ENCODE data around the gene ABCE1. TPM values are rescaled to one million over a fixed set of nuclear protein-coding genes. Genes with fewer than 3 reads are reported as not detected.

Gene ABCE1
- total and polyA plus RNA-seq, 7 donors: 9.0 to 58.2 (median 41.4) TPM

GRCh38 chr4:145056325-145057130 is 41.6 kb upstream of the ABCE1 start:
- no peak for TF ChIP-seq POLR2A (IDR thresholded peaks at IDR 0.05)
- TF ChIP-seq POLR2AphosphoS5 (IDR thresholded peaks at IDR 0.05): no peak
- TF ChIP-seq EP300 (IDR thresholded peaks at IDR 0.05): no peak
- TF ChIP-seq, protein P1, sequence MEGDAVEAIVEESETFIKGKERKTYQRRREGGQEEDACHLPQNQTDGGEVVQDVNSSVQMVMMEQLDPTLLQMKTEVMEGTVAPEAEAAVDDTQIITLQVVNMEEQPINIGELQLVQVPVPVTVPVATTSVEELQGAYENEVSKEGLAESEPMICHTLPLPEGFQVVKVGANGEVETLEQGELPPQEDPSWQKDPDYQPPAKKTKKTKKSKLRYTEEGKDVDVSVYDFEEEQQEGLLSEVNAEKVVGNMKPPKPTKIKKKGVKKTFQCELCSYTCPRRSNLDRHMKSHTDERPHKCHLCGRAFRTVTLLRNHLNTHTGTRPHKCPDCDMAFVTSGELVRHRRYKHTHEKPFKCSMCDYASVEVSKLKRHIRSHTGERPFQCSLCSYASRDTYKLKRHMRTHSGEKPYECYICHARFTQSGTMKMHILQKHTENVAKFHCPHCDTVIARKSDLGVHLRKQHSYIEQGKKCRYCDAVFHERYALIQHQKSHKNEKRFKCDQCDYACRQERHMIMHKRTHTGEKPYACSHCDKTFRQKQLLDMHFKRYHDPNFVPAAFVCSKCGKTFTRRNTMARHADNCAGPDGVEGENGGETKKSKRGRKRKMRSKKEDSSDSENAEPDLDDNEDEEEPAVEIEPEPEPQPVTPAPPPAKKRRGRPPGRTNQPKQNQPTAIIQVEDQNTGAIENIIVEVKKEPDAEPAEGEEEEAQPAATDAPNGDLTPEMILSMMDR (IDR thresholded peaks at IDR 0.05): no peak
- H3K27ac ChIP-seq: no peak overlapping the region
- no peaks in the 10 kb centered on the region for H3K4me1 ChIP-seq
- H3K36me3 ChIP-seq: no peaks in the 10 kb centered on the region
- intact Hi-C loops (cut with DNase I): no loop called here
- no peak overlapping the region for H3K4me3 ChIP-seq
- DNase-seq: no peak
- no peaks in the 10 kb centered on the region for H3K27me3 ChIP-seq
- H3K9me3 ChIP-seq: no peaks in the 10 kb centered on the region
- 95 to 97% methylated on average over 6 of the region's 6 CpGs for WGBS, 2 donors

- H3K36me3 ChIP-seq: no peaks in the 10 kb centered on the region
- TF ChIP-seq POLR2A (IDR thresholded peaks at IDR 0.05) (no peak), EP300 (IDR thresholded peaks at IDR 0.05) (no peak), POLR2AphosphoS5 (IDR thresholded peaks at IDR 0.05) (no peak)
- TF ChIP-seq, protein P1 (IDR thresholded peaks at IDR 0.05): no peak
- no peak overlapping the region for H3K27ac ChIP-seq
- no peaks in the 10 kb centered on the region for H3K27me3 ChIP-seq
- DNase-seq: no peak
- no peaks in the 10 kb centered on the region for H3K9me3 ChIP-seq
- intact Hi-C loops (cut with DNase I): no loop called here
- H3K4me1 ChIP-seq: peaks cover 0 to 2% (median 0%) of the 10 kb centered on the region in 4 donors
- no peak overlapping the region for H3K4me3 ChIP-seq
These were observed 39.9 kb upstream of the ABCE1 start for GRCh38 chr4:145058256-145058655.

- no peak overlapping the region for H3K27ac ChIP-seq
- WGBS, 2 donors: 59 to 65% methylated on average over 6 of the region's 6 CpGs
- TF ChIP-seq, protein P1 (IDR thresholded peaks at IDR 0.05): peak in 3 of 4 experiments; percentile 20 to 43 (median 24)
- no peak for TF ChIP-seq POLR2AphosphoS5 (IDR thresholded peaks at IDR 0.05)
- no peaks in the 10 kb centered on the region for H3K27me3 ChIP-seq
- no peaks in the 10 kb centered on the region for H3K36me3 ChIP-seq
- no peaks in the 10 kb centered on the region for H3K9me3 ChIP-seq
- peaks cover 0 to 18% (median 0%) of the 10 kb centered on the region in 4 donors for H3K4me1 ChIP-seq
- no peak for DNase-seq
- no peak overlapping the region for H3K4me3 ChIP-seq
- intact Hi-C loops (cut with DNase I): loop anchor here (2.0 kb wide), 1 partner anchor 889 kb away; no protein-coding TSS in a partner anchor
These were observed 36.7 kb upstream of the ABCE1 start for GRCh38 chr4:145061318-145061920.

- whole genome bisulfite sequencing, 2 donors: 19 to 55% methylated on average over 2 of the region's 2 CpGs
- intact Hi-C loops (cut with DNase I): no loop called here
- no peak for DNase-seq
- H3K36me3 ChIP-seq: no peaks in the 10 kb centered on the region
- H3K9me3 ChIP-seq: no peaks in the 10 kb centered on the region
- no peak overlapping the region for H3K27ac ChIP-seq
- peaks cover 0 to 18% (median 0%) of the 10 kb centered on the region in 4 donors for H3K4me1 ChIP-seq
- TF ChIP-seq, protein P1 (IDR thresholded peaks at IDR 0.05): no peak
- no peak for TF ChIP-seq EP300 (IDR thresholded peaks at IDR 0.05)
- TF ChIP-seq POLR2A (IDR thresholded peaks at IDR 0.05): no peak
- TF ChIP-seq POLR2AphosphoS5 (IDR thresholded peaks at IDR 0.05): no peak
- H3K27me3 ChIP-seq: no peaks in the 10 kb centered on the region
- no peak overlapping the region for H3K4me3 ChIP-seq
These were observed 32.0 kb upstream of the ABCE1 start for GRCh38 chr4:145066063-145066501.
